Measurements from ENCODE around the gene YWHAG.
"Not testable (repeated sequence)": the region's sequence is repeated elsewhere in the genome, so short reads cannot be mapped to it uniquely, and the experiment has no call there.

Gene YWHAG

GRCh38 chr7:76292213-76292573 is 66.6 kb downstream of the YWHAG start:
- no peak overlapping the region for H3K9ac ChIP-seq
- TF ChIP-seq CTCF (IDR thresholded peaks at IDR 0.05) = no peak
- peak overlapping the region; percentile 59 for H3K4me2 ChIP-seq (ENCODE audit: low read length)
- no peaks in the 10 kb centered on the region for H3K36me3 ChIP-seq (ENCODE audit: control insufficient read depth, insufficient read depth, low read length)
- H3K4me3 ChIP-seq (ENCODE audit: low read depth, low read length) = peak overlapping the region; percentile 8
- H3K9me3 ChIP-seq (ENCODE audit: control insufficient read depth, low read length) = no peaks in the 10 kb centered on the region
- no peaks in the 10 kb centered on the region for H3K79me2 ChIP-seq
- H3K27me3 ChIP-seq (ENCODE audit: control insufficient read depth, insufficient read depth, low read length) = no peaks in the 10 kb centered on the region
- H3K27ac ChIP-seq = peak overlapping the region; percentile 74
- peak overlapping the region; percentile 98 for H2AFZ ChIP-seq
- H3K4me1 ChIP-seq = peaks cover 16% of the 10 kb centered on the region

- peak; percentile 97 for TF ChIP-seq CTCF (IDR thresholded peaks at IDR 0.05)
- Histone ChIP-seq H3K79me2 (no peaks in the 10 kb centered on the region), H2AFZ (peak overlapping the region; percentile 98), H3K27ac (peak overlapping the region; percentile 74), H3K9ac (no peak overlapping the region), H3K4me2 (ENCODE audit: low read length) (peak overlapping the region; percentile 59), H3K4me1 (peaks cover 16% of the 10 kb centered on the region), H3K36me3 (ENCODE audit: control insufficient read depth, insufficient read depth, low read length) (no peaks in the 10 kb centered on the region), H3K4me3 (ENCODE audit: low read depth, low read length) (peak overlapping the region; percentile 8), H3K27me3 (ENCODE audit: control insufficient read depth, insufficient read depth, low read length) (no peaks in the 10 kb centered on the region), H3K9me3 (ENCODE audit: control insufficient read depth, low read length) (no peaks in the 10 kb centered on the region)
These were observed 67.2 kb downstream of the YWHAG start for GRCh38 chr7:76291351-76292212.

- not testable (repeated sequence) for H3K4me3 ChIP-seq (ENCODE audit: low read depth, low read length); H3K9me3 ChIP-seq (ENCODE audit: control insufficient read depth, low read length); H3K79me2 ChIP-seq; H3K36me3 ChIP-seq (ENCODE audit: control insufficient read depth, insufficient read depth, low read length); H3K4me2 ChIP-seq (ENCODE audit: low read length); H3K27me3 ChIP-seq (ENCODE audit: control insufficient read depth, insufficient read depth, low read length); H3K9ac ChIP-seq
- H2AFZ ChIP-seq = peak overlapping the region; percentile 98
- H3K27ac ChIP-seq = peak overlapping the region; percentile 22
- H3K4me1 ChIP-seq = peaks cover 16% of the 10 kb centered on the region
These were observed 67.9 kb downstream of the YWHAG start for GRCh38 chr7:76290847-76291350.

- H3K79me2 ChIP-seq = no peaks in the 10 kb centered on the region
- TF ChIP-seq CTCF (IDR thresholded peaks at IDR 0.05) = no peak
- H2AFZ ChIP-seq = no peak overlapping the region
- H3K9me3 ChIP-seq (ENCODE audit: control insufficient read depth, low read length) = no peaks in the 10 kb centered on the region
- no peaks in the 10 kb centered on the region for H3K27me3 ChIP-seq (ENCODE audit: control insufficient read depth, insufficient read depth, low read length)
- no peak overlapping the region for H3K4me3 ChIP-seq (ENCODE audit: low read depth, low read length)
- no peak overlapping the region for H3K9ac ChIP-seq
- no peaks in the 10 kb centered on the region for H3K36me3 ChIP-seq (ENCODE audit: control insufficient read depth, insufficient read depth, low read length)
- H3K27ac ChIP-seq = no peak overlapping the region
- H3K4me2 ChIP-seq (ENCODE audit: low read length) = no peak overlapping the region
- H3K4me1 ChIP-seq = peaks cover 4% of the 10 kb centered on the region
These were observed 71.9 kb downstream of the YWHAG start for GRCh38 chr7:76286842-76287403.

GRCh38 chr7:76285604-76286374 is 73.0 kb downstream of the YWHAG start:
- Histone ChIP-seq H3K79me2 (no peaks in the 10 kb centered on the region), H3K4me3 (ENCODE audit: low read depth, low read length) (no peak overlapping the region), H3K9ac (no peak overlapping the region), H3K27ac (no peak overlapping the region), H2AFZ (no peak overlapping the region), H3K36me3 (ENCODE audit: control insufficient read depth, insufficient read depth, low read length) (no peaks in the 10 kb centered on the region), H3K9me3 (ENCODE audit: control insufficient read depth, low read length) (no peaks in the 10 kb centered on the region), H3K4me1 (peaks cover 3% of the 10 kb centered on the region), H3K4me2 (ENCODE audit: low read length) (no peak overlapping the region), H3K27me3 (ENCODE audit: control insufficient read depth, insufficient read depth, low read length) (no peaks in the 10 kb centered on the region)
- TF ChIP-seq CTCF (IDR thresholded peaks at IDR 0.05) = no peak
